PC-3 (cell line): Measurements from ENCODE around the gene SCO2. TPM values are rescaled to one million over a fixed set of nuclear protein-coding genes. Genes with fewer than 3 reads are reported as not detected.

Source experiments
- ATAC-seq: fragments of 200-7000 bp; cut with Tn5 transposase; 2 replicates; pipeline ENCODE4 v1.9.1; 2020; ENCODE audit warnings: mild to moderate bottlenecking, moderate library complexity
- BruUV-seq: library from RNA; stranded (reverse); fragments of 400-500 nt; replicated peaks from 2 replicates; lab custom pipeline; 2021; lab: Mats Ljungman, UMichigan
- CTCF ChIA-PET: fragments of 300-600 bp; sonication (Branson Sonifier 250); formaldehyde crosslinking; loops from one replicate; lab custom pipeline; 2022; ENCODE audit warnings: antibody characterized with exemption; lab: Charles Lee
- POLR2A ChIA-PET: fragments of 300-600 bp; sonication (Branson Sonifier 250); formaldehyde crosslinking; loops from one replicate; lab custom pipeline; 2022; ENCODE audit warnings: antibody characterized with exemption; ENCODE audit not compliant: unreplicated experiment; lab: Charles Lee
- DNase-seq: peaks from one replicate; pipeline ENCODE4 v3.0.0-alpha.2; 2015
- H2AFZ ChIP-seq: fragments of 300-600 bp; sonication (generic); 2 replicates; pipeline ENCODE4 v1.6.0; 2016; ENCODE audit warnings: antibody characterized with exemption, low read length
- H3F3A ChIP-seq: fragments of 300-600 bp; sonication (generic); one replicate; pipeline ENCODE4 v1.6.0; 2017; ENCODE audit warnings: antibody characterized with exemption, low read length, control low read depth, mild to moderate bottlenecking; ENCODE audit not compliant: unreplicated experiment
- H3K27ac ChIP-seq: fragments of 300-600 bp; sonication (generic); 2 replicates; pipeline ENCODE4 v1.5.1; 2016; ENCODE audit warnings: mild to moderate bottlenecking, low read length
- H3K27me3 ChIP-seq: fragments of 300-600 bp; sonication (generic); 2 replicates; pipeline ENCODE4 v1.6.1; 2016; ENCODE audit warnings: low read length, mixed read lengths
- H3K36me3 ChIP-seq: fragments of 300-600 bp; sonication (generic); 2 replicates; pipeline ENCODE4 v1.6.1; 2016; ENCODE audit warnings: low read depth, mixed run types, low read length, mixed read lengths
- H3K4me1 ChIP-seq: fragments of 300-600 bp; sonication (generic); 2 replicates; pipeline ENCODE4 v1.5.1; 2016; ENCODE audit warnings: low read length; ENCODE audit not compliant: insufficient read depth
- H3K4me2 ChIP-seq: fragments of 300-600 bp; sonication (generic); 2 replicates; pipeline ENCODE4 v1.6.0; 2016; ENCODE audit warnings: low read length
- H3K4me3 ChIP-seq: fragments of 300-600 bp; sonication (generic); 2 replicates; pipeline ENCODE4 v1.5.1; 2016; ENCODE audit warnings: mild to moderate bottlenecking, low read length, mixed read lengths
- H3K79me2 ChIP-seq: fragments of 300-600 bp; sonication (generic); 2 replicates; pipeline ENCODE4 v1.6.1; 2017; ENCODE audit warnings: low read length, mixed read lengths
- H3K9ac ChIP-seq: fragments of 300-600 bp; sonication (generic); 2 replicates; pipeline ENCODE4 v1.6.0; 2016; ENCODE audit warnings: mild to moderate bottlenecking, low read length
- H3K9me2 ChIP-seq: fragments of 300-600 bp; sonication (generic); replicated peaks from 2 replicates; pipeline ENCODE4 v1.6.1; 2016; ENCODE audit warnings: mixed run types, low read length, mixed read lengths
- H3K9me3 ChIP-seq: fragments of 300-600 bp; sonication (generic); 2 replicates; pipeline ENCODE4 v1.6.1; 2016; ENCODE audit warnings: low read length, mixed read lengths
- H4K20me1 ChIP-seq: fragments of 300-600 bp; sonication (generic); 2 replicates; pipeline ENCODE4 v1.6.1; 2016; ENCODE audit warnings: low read length, mixed read lengths
- EZH2 ChIP-seq: fragments of 300-600 bp; sonication (generic); IDR thresholded peaks from one replicate; pipeline ENCODE4 v1.6.1; 2017; ENCODE audit warnings: antibody characterized with exemption, mild to moderate bottlenecking, low read length; ENCODE audit not compliant: unreplicated experiment
- EZH2phosphoT487 ChIP-seq: fragments of 300-600 bp; sonication (generic); IDR thresholded peaks from 2 replicates; pipeline ENCODE4 v1.6.1; 2018; ENCODE audit warnings: mild to moderate bottlenecking, antibody characterized with exemption, low read length, borderline replicate concordance
- intact Hi-C: fragments of 100-400 bp; cut with micrococcal nuclease; formaldehyde crosslinking; loops from 2 replicates; pipeline ENCODE4 v1.9.0; 2023
- total RNA-seq: library from RNA; depleted of rRNA; stranded (reverse); fragments of >200 nt; gene quantifications from 2 replicates; pipeline ENCODE4 v1.2.3, GENCODE V29; 2014
- TF ChIP-seq, protein P1 (sequence below): fragments of 300-600 bp; sonication (generic); conservative IDR thresholded peaks from 2 replicates; pipeline ENCODE4 v1.5.1; 2017; ENCODE audit warnings: antibody characterized with exemption, low read depth, mild to moderate bottlenecking, low read length

The SCO2 gene
- total RNA-seq, 1 experiment from 2014 or later = 5.8 TPM

DNA sequence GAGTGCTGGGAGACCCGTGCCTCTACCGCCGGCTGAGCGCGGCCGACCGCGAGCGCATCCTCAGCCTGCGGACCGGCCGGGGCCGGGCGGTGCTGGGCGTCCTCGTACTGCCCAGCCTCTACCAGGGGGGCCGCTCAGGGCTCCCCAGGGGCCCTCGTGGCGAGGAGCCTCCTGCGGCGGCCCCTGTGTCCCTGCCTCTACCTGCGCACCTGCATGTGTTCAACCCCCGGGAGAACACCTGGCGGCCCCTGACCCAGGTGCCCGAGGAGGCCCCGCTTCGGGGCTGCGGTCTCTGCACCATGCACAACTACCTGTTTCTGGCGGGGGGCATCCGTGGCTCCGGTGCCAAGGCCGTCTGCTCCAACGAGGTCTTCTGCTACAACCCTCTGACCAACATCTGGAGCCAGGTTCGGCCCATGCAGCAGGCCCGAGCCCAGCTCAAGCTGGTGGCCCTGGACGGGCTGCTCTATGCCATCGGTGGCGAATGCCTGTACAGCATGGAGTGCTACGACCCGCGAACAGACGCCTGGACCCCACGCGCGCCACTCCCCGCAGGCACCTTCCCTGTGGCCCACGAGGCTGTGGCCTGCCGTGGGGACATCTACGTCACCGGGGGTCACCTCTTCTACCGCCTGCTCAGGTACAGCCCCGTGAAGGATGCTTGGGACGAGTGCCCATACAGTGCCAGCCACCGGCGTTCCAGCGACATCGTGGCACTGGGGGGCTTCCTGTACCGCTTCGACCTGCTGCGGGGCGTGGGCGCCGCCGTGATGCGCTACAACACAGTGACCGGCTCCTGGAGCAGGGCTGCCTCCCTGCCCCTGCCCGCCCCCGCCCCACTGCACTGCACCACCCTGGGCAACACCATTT is 23.8 kb upstream of the SCO2 start:
- ChIA-PET POLR2A (no interaction called here), CTCF (no interaction called here)
- BruUV-seq = no TSS peak
- Histone ChIP-seq H3F3A (no peaks in the 10 kb centered on the region), H3K4me3 (no peak overlapping the region), H3K9ac (no peak overlapping the region), H3K79me2 (no peaks in the 10 kb centered on the region), H2AFZ (no peak overlapping the region), H3K27ac (no peak overlapping the region), H3K9me2 (no peaks in the 10 kb centered on the region), H3K9me3 (no peaks in the 10 kb centered on the region), H3K4me2 (no peak overlapping the region), H3K4me1 (no peaks in the 10 kb centered on the region), H4K20me1 (no peaks in the 10 kb centered on the region), H3K27me3 (no peaks in the 10 kb centered on the region), H3K36me3 (no peaks in the 10 kb centered on the region)
- TF ChIP-seq EZH2 = no peak
- TF ChIP-seq EZH2phosphoT487 = no peak
- TF ChIP-seq, protein P1, sequence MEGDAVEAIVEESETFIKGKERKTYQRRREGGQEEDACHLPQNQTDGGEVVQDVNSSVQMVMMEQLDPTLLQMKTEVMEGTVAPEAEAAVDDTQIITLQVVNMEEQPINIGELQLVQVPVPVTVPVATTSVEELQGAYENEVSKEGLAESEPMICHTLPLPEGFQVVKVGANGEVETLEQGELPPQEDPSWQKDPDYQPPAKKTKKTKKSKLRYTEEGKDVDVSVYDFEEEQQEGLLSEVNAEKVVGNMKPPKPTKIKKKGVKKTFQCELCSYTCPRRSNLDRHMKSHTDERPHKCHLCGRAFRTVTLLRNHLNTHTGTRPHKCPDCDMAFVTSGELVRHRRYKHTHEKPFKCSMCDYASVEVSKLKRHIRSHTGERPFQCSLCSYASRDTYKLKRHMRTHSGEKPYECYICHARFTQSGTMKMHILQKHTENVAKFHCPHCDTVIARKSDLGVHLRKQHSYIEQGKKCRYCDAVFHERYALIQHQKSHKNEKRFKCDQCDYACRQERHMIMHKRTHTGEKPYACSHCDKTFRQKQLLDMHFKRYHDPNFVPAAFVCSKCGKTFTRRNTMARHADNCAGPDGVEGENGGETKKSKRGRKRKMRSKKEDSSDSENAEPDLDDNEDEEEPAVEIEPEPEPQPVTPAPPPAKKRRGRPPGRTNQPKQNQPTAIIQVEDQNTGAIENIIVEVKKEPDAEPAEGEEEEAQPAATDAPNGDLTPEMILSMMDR = no peak
- intact Hi-C loops = no loop called here
- DNase-seq (no peak), ATAC-seq (no peak)

DNA sequence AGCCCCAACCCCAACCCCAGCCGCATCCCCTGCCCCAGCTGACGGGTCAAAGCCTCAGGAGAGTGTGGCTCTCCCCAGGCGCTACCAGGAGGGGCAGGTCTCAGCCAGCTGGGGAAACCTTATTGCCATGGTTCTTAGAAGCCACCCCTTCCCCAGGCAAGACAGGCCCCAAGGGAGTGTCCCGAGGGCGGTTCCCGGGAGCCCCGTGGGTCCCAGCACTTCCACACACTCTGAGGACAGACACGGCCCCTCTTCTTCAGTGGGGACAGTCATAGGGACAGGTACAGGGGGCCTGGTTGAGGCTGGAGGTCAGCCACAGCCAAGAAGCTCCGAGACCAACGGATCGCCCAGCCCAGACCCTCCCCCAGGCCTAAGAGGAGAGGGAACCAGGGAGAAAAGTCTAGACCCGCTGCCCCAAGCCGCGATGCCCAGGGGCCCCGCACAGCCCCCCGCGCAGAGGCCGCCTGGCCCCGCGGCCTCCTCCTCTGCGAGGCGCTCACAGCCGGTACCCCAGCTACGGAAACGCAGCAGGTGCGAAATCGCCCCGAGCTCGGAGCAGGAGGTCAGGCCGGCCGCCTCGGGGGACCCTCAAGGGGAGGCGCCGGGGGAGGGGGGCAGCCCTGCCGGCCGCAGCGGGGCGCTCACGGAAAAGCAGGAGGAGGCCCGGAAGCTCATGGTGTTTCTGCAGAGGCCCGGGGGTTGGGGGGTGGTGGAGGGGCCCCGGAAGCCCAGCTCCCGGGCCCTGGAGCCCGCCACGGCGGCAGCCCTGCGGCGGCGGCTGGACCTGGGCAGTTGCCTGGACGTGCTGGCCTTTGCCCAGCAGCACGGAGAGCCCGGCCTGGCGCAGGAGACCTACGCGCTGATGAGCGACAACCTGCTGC is 22.9 kb upstream of the SCO2 start:
- Histone ChIP-seq H4K20me1 (no peaks in the 10 kb centered on the region), H3K4me1 (no peaks in the 10 kb centered on the region), H3K27ac (no peak overlapping the region), H3K9me3 (no peaks in the 10 kb centered on the region), H2AFZ (no peak overlapping the region), H3F3A (no peaks in the 10 kb centered on the region), H3K36me3 (no peaks in the 10 kb centered on the region), H3K4me2 (no peak overlapping the region), H3K27me3 (no peaks in the 10 kb centered on the region), H3K4me3 (no peak overlapping the region), H3K9ac (no peak overlapping the region), H3K9me2 (no peaks in the 10 kb centered on the region), H3K79me2 (no peaks in the 10 kb centered on the region)
- ChIA-PET CTCF (no interaction called here), POLR2A (interaction anchor here (0.6 kb wide), 1 partner anchor 23 kb away, joined by 3 read pairs; no protein-coding TSS in a partner anchor)
- ATAC-seq = no peak
- no TSS peak for BruUV-seq
- TF ChIP-seq, protein P1 = no peak
- TF ChIP-seq EZH2phosphoT487 = no peak
- no peak for TF ChIP-seq EZH2
- intact Hi-C loops = no loop called here
- no peak for DNase-seq
